Activated CD4-positive, alpha-beta T cell treated with anti-CD3 and anti-CD28 coated beads, Interleukin-2, amount 50 U/mL, for 48 hours (primary cell): ENCODE results near the gene PRPSAP1.

Experiments
- DNase-seq, 2 experiments: peaks; one replicate each; pipeline ENCODE4 v3.0.0-alpha.2; 2020

The PRPSAP1 gene

GRCh38 chr17:76383546-76384221 is 30.0 kb upstream of the PRPSAP1 start:
- peak; percentile 59 to 66 for DNase-seq

GRCh38 chr17:76382803-76383545 is 29.3 kb upstream of the PRPSAP1 start:
- peak; percentile 73 to 82 for DNase-seq

GRCh38 chr17:76382351-76382802 is 28.7 kb upstream of the PRPSAP1 start:
- peak; percentile 25 to 50 for DNase-seq

- no peak for DNase-seq
These were observed 28.1 kb upstream of the PRPSAP1 start for GRCh38 chr17:76381633-76382350.

GRCh38 chr17:76379646-76380376 is 26.1 kb upstream of the PRPSAP1 start:
- DNase-seq: no peak

- no peak for DNase-seq
These were observed 25.5 kb upstream of the PRPSAP1 start for GRCh38 chr17:76379275-76379641.

- DNase-seq: no peak
These were observed 25.0 kb upstream of the PRPSAP1 start for GRCh38 chr17:76378548-76379274.

GRCh38 chr17:76376318-76377133 is 22.8 kb upstream of the PRPSAP1 start:
- no peak for DNase-seq

- no peak for DNase-seq
These were observed 18.2 kb upstream of the PRPSAP1 start for GRCh38 chr17:76371656-76372628.

GRCh38 chr17:76370261-76370993 is 16.7 kb upstream of the PRPSAP1 start:
- peak; percentile 36 to 38 for DNase-seq

GRCh38 chr17:76369804-76370203 is 16.1 kb upstream of the PRPSAP1 start:
- no peak for DNase-seq

GRCh38 chr17:76369379-76369778 is 15.7 kb upstream of the PRPSAP1 start:
- DNase-seq: no peak

- DNase-seq: no peak
These were observed 14.8 kb upstream of the PRPSAP1 start for GRCh38 chr17:76368545-76368944.

GRCh38 chr17:76367642-76368041 is 13.9 kb upstream of the PRPSAP1 start:
- DNase-seq: no peak

- DNase-seq: no peak
These were observed 12.5 kb upstream of the PRPSAP1 start for GRCh38 chr17:76366247-76366646.

GRCh38 chr17:76365256-76365903 is 11.7 kb upstream of the PRPSAP1 start:
- no peak for DNase-seq

GRCh38 chr17:76363107-76363842 is 9.6 kb upstream of the PRPSAP1 start:
- DNase-seq: no peak

GRCh38 chr17:76360461-76360860 is 6.7 kb upstream of the PRPSAP1 start:
- no peak for DNase-seq
